SU-DHL-6 (cell line): Measurements from ENCODE around the gene JPH4.

Experiments used
- CTCF ChIP-seq: fragments of 200-600 bp; sonication (generic); IDR thresholded peaks from one replicate; pipeline ENCODE4 v1.5.1; 2017; ENCODE audit warnings: antibody characterized with exemption, mild to moderate bottlenecking, low read length, moderate library complexity; ENCODE audit not compliant: insufficient read depth, poor library complexity, severe bottlenecking
- EZH2phosphoT487 ChIP-seq: fragments of 200-600 bp; sonication (generic), shearing (Covaris generic); conservative IDR thresholded peaks from 2 replicates; pipeline ENCODE4 v1.6.1; 2018; ENCODE audit warnings: mild to moderate bottlenecking, antibody characterized with exemption, low read length, moderate library complexity, mixed read lengths

DNA sequence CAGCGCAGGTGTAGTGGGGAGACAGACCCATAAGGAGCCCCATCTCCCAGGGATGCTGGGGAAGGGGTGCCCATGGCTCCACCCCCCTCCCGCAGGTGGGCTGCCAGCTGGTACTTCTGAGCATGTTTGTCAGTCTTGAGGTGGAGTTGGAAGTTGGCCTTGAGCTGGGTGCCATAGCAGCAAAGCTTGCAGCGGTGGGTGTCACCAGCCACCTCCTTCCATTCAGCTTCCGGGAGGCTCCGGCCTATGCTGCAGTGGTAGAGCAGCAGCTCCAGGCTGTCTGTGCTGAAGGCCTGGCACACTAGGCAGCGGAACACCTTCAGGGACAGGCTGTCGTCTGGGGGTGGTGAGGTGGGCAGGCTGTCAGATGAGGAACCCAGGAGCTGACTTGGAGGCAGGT is 45.9 kb downstream of the JPH4 start:
- TF ChIP-seq CTCF (no peak), EZH2phosphoT487 (no peak)
